B cell (primary cell): ENCODE measurements around the gene RASA1.

Experiments
- EZH2 ChIP-seq: IDR thresholded peaks from 2 replicates; pipeline ENCODE4 v1.6.1; 2012; ENCODE audit warnings: borderline replicate concordance, low read depth, mild to moderate bottlenecking, moderate library complexity, low read length; ENCODE audit not compliant: insufficient read depth, poor library complexity, severe bottlenecking
- TF ChIP-seq, protein P1 (sequence below): fragments of 200-600 bp; IDR thresholded peaks from one replicate; pipeline ENCODE4 v1.8.0; 2022; ENCODE audit warnings: antibody characterized with exemption, mild to moderate bottlenecking

DNA sequence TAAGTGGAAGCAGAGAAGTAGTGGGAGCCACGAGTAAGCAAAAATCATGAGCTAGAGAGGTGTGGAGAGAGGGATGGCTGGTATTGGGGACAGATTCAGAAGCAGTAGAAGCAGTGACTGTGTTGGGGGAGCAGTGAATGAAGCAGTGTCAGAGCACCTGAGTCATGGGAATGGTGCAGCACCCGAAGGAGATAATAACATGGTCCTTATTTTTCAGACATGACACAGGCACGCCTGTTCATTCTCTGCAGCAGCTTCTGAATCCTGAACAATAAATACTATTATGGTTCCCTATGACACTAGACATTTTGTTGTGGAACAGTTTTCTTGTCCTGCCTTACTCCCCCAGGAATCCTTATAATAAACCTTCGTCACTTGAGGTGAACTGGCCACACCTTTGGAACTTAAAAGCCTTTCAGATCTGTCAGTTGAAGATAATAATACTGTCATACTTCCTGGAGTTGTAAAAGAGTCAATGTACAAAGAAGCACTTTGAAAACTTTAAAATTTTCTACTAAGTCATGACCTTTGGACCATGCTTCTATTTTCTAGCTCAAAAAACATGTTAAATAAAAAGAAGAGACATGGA lies 7.0 kb upstream of the RASA1 start:
- TF ChIP-seq, protein P1, sequence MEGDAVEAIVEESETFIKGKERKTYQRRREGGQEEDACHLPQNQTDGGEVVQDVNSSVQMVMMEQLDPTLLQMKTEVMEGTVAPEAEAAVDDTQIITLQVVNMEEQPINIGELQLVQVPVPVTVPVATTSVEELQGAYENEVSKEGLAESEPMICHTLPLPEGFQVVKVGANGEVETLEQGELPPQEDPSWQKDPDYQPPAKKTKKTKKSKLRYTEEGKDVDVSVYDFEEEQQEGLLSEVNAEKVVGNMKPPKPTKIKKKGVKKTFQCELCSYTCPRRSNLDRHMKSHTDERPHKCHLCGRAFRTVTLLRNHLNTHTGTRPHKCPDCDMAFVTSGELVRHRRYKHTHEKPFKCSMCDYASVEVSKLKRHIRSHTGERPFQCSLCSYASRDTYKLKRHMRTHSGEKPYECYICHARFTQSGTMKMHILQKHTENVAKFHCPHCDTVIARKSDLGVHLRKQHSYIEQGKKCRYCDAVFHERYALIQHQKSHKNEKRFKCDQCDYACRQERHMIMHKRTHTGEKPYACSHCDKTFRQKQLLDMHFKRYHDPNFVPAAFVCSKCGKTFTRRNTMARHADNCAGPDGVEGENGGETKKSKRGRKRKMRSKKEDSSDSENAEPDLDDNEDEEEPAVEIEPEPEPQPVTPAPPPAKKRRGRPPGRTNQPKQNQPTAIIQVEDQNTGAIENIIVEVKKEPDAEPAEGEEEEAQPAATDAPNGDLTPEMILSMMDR, result no peak
- no peak for TF ChIP-seq EZH2
